ENCODE measurements around the gene SKAP1.

Gene SKAP1

DNA sequence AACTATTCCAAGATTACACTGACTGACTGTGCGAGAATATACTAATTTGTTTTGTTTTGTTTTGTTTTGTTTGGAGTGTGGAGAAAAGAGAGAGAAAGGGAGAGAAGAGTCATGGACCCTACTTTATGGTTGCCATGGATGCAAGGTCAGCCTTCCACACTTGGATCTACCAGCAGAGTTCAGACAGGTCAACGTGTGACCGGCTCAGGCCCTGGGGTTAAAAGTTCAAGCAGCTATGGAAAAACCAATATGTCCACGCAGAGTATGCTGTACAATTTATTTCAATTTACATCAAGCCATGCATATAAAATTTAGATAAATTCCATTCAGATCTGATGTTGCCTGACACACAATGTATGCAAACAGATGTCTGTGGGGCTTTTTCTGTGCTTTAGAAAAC lies 122.8 kb downstream of the SKAP1 start:
- no peak overlapping the region for H3K27ac ChIP-seq
- no peak for TF ChIP-seq ZFX (IDR thresholded peaks at IDR 0.05; ENCODE audit: borderline replicate concordance)
- TF ChIP-seq, protein P1, sequence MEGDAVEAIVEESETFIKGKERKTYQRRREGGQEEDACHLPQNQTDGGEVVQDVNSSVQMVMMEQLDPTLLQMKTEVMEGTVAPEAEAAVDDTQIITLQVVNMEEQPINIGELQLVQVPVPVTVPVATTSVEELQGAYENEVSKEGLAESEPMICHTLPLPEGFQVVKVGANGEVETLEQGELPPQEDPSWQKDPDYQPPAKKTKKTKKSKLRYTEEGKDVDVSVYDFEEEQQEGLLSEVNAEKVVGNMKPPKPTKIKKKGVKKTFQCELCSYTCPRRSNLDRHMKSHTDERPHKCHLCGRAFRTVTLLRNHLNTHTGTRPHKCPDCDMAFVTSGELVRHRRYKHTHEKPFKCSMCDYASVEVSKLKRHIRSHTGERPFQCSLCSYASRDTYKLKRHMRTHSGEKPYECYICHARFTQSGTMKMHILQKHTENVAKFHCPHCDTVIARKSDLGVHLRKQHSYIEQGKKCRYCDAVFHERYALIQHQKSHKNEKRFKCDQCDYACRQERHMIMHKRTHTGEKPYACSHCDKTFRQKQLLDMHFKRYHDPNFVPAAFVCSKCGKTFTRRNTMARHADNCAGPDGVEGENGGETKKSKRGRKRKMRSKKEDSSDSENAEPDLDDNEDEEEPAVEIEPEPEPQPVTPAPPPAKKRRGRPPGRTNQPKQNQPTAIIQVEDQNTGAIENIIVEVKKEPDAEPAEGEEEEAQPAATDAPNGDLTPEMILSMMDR (IDR thresholded peaks at IDR 0.05) = no peak

DNA sequence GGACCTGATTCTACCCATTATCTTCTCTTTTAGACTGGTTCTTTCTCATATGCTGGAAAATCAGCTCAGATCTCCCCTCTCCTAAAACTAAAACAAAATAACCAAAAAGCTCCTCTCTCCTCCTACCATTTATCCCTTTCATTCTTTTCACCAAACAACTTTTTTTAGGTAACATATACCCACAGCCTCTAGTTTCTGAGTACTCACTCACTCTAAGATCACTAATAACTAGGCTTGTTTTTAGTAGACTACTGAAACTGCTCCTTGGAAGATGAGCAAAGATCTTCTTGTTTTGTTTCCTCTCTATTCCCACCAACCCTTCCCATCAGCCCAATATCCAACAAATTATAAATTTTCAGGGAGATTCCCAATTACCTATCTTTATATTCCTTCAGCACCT lies 129.0 kb downstream of the SKAP1 start:
- no peak for TF ChIP-seq ZFX (IDR thresholded peaks at IDR 0.05; ENCODE audit: borderline replicate concordance)
- TF ChIP-seq, protein P1 (IDR thresholded peaks at IDR 0.05) = no peak
- no peak overlapping the region for H3K27ac ChIP-seq

DNA sequence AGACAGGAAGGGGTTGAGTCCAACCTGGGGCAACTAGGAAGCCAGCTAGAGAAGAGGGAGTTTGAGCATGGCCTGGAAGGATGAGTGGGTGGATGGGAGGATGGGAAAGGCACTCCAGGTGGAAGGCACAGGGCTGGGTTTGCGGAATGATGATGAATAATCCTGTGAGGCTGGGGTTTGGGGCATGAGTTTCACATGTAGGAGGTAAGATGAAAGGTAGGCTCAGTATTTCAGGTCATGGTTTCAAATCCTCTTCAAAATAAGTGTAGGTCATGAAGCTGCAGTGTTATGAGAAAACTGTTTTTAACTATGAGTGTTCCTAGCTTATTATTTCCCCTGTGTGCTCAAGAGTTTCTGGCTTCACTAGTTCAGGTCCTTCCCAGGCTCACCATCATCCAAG lies 130.3 kb downstream of the SKAP1 start:
- H3K27ac ChIP-seq = no peak overlapping the region
- no peak for TF ChIP-seq ZFX (IDR thresholded peaks at IDR 0.05; ENCODE audit: borderline replicate concordance)
- TF ChIP-seq, protein P1 (IDR thresholded peaks at IDR 0.05) = no peak

DNA sequence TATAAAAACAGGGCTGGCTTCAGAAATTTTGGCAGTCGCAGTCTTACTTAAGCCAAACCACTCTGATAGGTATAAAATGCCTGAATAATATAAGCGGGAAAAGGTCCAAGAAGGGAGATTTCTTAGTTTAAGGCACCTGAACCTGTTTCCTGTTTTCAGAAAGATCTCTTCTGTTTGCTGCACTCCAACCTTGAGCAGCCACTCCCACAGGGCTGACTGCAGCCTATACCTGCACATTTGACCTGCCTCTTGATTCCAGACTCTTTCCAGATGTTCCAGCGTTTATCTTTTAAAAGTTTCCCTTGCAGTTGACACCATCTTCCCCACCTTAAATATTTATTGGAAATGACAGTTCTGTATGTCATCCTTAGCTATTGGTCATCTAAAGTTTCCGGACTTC lies 132.2 kb downstream of the SKAP1 start:
- no peak for TF ChIP-seq ZFX (IDR thresholded peaks at IDR 0.05; ENCODE audit: borderline replicate concordance)
- TF ChIP-seq, protein P1 (IDR thresholded peaks at IDR 0.05) = no peak
- H3K27ac ChIP-seq = no peak overlapping the region

DNA sequence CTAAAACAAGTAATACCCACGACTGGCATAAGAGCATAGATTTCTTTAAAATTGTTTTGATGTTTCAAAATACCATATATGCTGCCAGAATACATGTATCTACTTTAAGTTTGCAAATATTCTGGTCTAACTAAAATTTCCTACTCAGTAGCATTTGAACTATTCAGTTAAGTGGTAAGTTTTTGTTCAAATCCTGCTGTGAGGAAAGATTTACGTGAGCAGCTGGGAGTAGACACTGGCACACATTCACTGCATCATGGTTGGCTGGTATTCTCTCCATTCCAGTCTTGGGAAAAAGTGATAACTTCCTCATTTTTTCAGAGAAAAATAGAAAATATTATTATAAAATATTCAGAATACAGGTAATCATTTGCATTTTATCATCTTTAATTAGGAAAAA lies 133.6 kb downstream of the SKAP1 start:
- TF ChIP-seq, protein P1 (IDR thresholded peaks at IDR 0.05) = no peak
- TF ChIP-seq ZFX (IDR thresholded peaks at IDR 0.05; ENCODE audit: borderline replicate concordance) = no peak
- H3K27ac ChIP-seq = no peak overlapping the region

DNA sequence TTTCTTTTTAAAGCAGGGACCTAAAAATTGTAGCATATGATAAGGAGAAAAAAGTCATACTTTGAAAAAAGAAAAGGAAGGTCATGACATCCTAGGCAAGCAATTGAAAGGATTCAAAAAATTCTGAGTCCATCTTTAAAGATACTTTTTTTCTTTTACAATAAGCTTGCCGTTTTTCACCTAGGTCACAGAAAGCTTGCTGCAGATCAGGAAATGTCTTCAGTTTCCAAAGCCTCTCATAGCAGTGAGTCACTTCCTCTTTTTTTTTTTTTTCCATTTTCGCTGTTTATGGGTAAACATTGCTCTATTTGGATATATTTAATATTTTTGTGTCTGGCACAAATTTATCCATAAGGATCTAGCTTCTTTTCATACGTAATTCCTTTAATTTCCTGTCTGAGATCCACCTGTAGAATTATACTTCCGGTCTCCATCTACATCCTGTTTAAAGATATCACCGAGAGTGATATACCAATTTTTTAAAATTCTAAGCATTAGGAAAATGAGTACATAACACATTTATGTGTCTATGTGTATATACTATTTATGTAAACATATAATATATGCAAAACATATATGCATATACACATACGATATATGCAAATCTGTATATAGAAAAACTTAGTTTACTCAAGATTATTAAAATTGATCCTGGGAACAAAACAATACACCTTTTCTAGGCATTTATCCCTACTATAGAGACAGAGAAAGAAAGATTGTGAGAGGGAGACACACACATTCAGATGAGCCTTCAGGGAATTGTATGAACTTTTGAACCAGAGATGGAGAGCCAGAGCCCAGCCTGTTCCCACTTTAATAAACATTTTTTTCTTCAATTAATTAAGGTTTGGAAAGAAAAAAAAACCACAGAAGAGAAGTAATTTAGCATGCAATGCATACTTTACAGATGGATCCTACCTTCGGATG lies 134.4 kb downstream of the SKAP1 start:
- H3K27ac ChIP-seq = no peak overlapping the region
- TF ChIP-seq ZFX (IDR thresholded peaks at IDR 0.05; ENCODE audit: borderline replicate concordance) = no peak
- TF ChIP-seq, protein P1 (IDR thresholded peaks at IDR 0.05) = no peak

DNA sequence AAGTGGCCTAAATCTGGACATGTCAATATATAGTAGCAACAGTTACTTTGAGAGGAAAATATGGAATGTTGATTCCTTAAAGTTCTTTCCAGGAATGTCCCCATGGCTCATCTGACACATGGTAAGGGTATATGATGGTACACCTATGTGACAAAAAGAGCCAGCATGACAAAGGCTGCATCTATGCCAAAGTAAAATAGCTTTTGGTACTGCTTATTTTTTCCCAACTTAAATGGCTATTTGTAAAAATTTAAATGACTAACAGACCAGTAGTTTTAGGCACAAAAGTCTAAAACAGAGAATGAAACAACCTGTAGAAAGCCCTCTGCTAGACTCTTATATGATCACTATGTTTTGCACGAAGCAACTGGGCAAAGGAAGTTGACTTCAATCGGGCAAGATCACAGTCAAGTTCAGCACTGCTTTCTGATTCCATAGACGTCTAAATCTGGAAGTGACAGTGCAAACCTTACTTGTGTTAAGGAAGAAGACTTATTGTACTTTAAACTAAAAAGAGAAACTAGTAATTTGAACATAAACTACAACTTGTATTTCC lies 135.1 kb downstream of the SKAP1 start:
- no peak overlapping the region for H3K27ac ChIP-seq
- no peak for TF ChIP-seq ZFX (IDR thresholded peaks at IDR 0.05; ENCODE audit: borderline replicate concordance)
- TF ChIP-seq, protein P1 (IDR thresholded peaks at IDR 0.05) = no peak
